Small intestine (tissue), 7 donors: Measurements from ENCODE around the gene CADM3. TPM values are rescaled to one million over a fixed set of nuclear protein-coding genes. Genes with fewer than 3 reads are reported as not detected.

Experiments used
- DNase-seq, 2 donors: peaks; one replicate each; pipeline versions ENCODE4 v3.0.0 to v3.0.0-alpha.2; 2013
- FAIRE-seq: peaks from 2 replicates; lab custom pipeline; 2012; peaks lifted over from hg19 to GRCh38; lab: Jason Lieb, UNC
- H3K27ac ChIP-seq, 3 donors: one replicate each; pipeline ENCODE4 v1.5.1; 2013; ENCODE audit warnings: low read length in 2 of 3, mild to moderate bottlenecking in 2 of 3, control low read depth in 1 of 3, inconsistent platforms in 1 of 3, low read depth in 1 of 3, moderate library complexity in 1 of 3
- H3K27me3 ChIP-seq, 3 donors: one replicate each; pipeline ENCODE4 v1.6.1; 2013; ENCODE audit warnings: low read length in 3 of 3, inconsistent platforms in 1 of 3; ENCODE audit not compliant: control insufficient read depth in 3 of 3, insufficient read depth in 3 of 3
- H3K36me3 ChIP-seq, 3 donors: one replicate each; pipeline ENCODE4 v1.6.1; 2013; ENCODE audit warnings: low read length in 3 of 3, inconsistent platforms in 1 of 3, low read depth in 1 of 3, mild to moderate bottlenecking in 1 of 3, moderate library complexity in 1 of 3; ENCODE audit not compliant: control insufficient read depth in 3 of 3, insufficient read depth in 2 of 3
- H3K4me1 ChIP-seq, 3 donors: one replicate each; pipeline ENCODE4 v1.6.1; 2013; ENCODE audit warnings: low read length in 2 of 3, inconsistent platforms in 1 of 3, low read depth in 1 of 3, mild to moderate bottlenecking in 1 of 3, moderate library complexity in 1 of 3; ENCODE audit not compliant: control insufficient read depth in 3 of 3, insufficient read depth in 2 of 3
- H3K4me3 ChIP-seq, 3 donors: one replicate each; pipeline ENCODE4 v1.5.1; 2013; ENCODE audit warnings: low read length in 3 of 3, control low read depth in 1 of 3, inconsistent platforms in 1 of 3, low read depth in 1 of 3, mild to moderate bottlenecking in 1 of 3, moderate library complexity in 1 of 3
- H3K9me3 ChIP-seq, 2 donors: one replicate each; pipeline ENCODE4 v1.6.1; 2013; ENCODE audit warnings: low read depth in 1 of 2, low read length in 1 of 2; ENCODE audit not compliant: control insufficient read depth in 2 of 2, insufficient read depth in 1 of 2
- WGBS, 3 donors: extraction: QIAGEN DNeasy Blood & Tissue Kit; methylation state at CpG; one replicate each; pipeline ENCODE4 v1.1.7; 2013; 5-methylcytosine and 5-hydroxymethylcytosine counted together
- polyA plus RNA-seq, 4 donors: library from polyadenylated mRNA; stranded (reverse) in 3 of 4; unstranded in 1 of 4; fragments of 200-250 nt in 3 of 4; fragments of 120-200 nt in 1 of 4; gene quantifications; one replicate each; pipeline versions ENCODE4 v1.2.1 to v1.2.3, GENCODE V29; 2013
- donor health status: healthy with polysubstance abuse.
- donor health status: control.
- donor health status: control.
- donor health status: Bipolar disorder and iron deficiency.
- donor health status: healthy.

Gene CADM3
- polyA plus RNA-seq, 4 donors = 0.27 to 23.5 (median 0.65) TPM; not detected in 1

DNA sequence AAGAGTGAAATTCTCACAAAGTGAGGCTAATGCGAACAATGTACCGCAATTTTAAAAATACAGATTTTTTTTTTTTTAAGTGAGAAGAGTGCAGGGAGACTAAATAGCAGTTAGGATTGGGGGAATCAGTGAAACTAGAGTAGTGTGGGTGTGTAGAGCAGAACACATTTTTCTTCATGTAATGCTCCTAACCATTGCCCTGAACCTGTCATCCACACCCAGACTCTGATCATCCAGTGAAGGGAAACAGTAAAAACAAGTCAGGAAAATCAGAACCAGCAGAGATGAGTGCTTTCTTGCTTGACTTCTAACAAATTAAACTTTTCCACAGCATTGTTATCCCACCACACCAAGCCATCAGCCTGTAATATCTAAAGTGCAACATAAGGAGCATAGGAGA lies 9.1 kb downstream of the CADM3 start:
- FAIRE-seq (no peak), DNase-seq (no peak)
- Histone ChIP-seq H3K36me3 (no peaks in the 10 kb centered on the region), H3K4me1 (no peaks in the 10 kb centered on the region), H3K9me3 (no peaks in the 10 kb centered on the region), H3K27ac (no peak overlapping the region), H3K4me3 (no peak overlapping the region), H3K27me3 (peaks cover 0 to 7% (median 3%) of the 10 kb centered on the region in 3 donors)
- 96 to 99% (median 98%) methylated on average over 2 of the region's 2 CpGs for WGBS, 3 donors

DNA sequence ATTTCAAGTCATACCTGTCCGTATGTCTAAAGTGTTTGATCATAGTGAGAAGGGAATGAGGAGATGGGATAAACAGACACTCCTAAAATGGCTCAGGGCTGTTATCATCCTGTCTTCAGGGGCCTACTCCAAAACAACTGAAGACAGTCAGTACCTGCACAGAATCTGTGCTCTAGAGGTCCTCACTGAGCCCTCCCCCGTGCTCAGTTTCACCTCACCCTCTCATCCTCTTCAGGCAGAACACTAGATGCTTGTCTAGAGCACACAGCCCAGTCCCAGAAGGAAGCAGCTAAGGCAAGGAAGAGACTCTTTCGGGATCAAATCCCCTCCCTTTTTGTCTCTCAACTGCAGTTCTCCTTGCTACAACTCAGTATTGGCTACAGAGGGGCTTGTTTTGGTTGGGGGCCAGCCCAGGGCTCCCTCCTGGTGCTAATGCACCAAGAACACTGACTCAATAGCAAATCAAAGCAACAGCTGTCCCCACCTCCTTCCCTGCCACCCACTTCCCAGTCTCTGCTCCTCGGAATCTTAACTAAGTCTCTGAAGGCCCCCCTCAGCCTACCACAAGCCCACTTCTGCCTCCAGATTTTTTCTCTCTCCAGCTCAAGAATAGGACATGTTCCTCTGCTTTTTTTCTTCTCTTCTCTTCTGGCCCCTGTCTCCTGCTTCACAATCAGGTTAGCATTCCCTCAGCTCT lies 10.1 kb downstream of the CADM3 start:
- no peak for DNase-seq
- no peak overlapping the region for H3K27ac ChIP-seq
- H3K4me3 ChIP-seq = no peak overlapping the region
- 30 to 43% (median 37%) methylated on average over 4 of the region's 4 CpGs for WGBS, 3 donors
- peaks cover 0 to 12% (median 3%) of the 10 kb centered on the region in 3 donors for H3K27me3 ChIP-seq
- FAIRE-seq = no peak
- H3K36me3 ChIP-seq = no peaks in the 10 kb centered on the region
- no peaks in the 10 kb centered on the region for H3K9me3 ChIP-seq
- H3K4me1 ChIP-seq = no peaks in the 10 kb centered on the region

DNA sequence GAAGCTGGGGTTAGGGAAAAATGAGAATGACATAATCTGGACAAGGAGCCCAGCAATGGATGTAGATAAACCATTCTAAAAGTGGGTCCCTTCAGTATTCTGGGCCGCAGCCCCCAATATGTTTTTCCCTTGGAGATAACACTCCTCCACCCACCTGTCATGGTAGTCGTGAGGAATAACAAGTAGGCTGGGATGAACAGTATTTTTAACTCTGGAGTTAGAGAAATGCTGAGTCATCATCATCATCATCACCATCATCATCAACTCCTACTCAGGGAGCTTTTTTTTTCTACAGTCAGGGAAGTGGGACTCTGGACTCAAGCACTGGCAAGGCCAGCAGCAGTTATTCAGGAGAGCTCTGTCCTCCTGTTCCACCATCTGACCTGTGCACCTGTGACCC lies 12.8 kb downstream of the CADM3 start:
- whole genome bisulfite sequencing, 3 donors = 50 to 71% (median 61%) methylated on average over 2 of the region's 2 CpGs
- no peak for FAIRE-seq

DNA sequence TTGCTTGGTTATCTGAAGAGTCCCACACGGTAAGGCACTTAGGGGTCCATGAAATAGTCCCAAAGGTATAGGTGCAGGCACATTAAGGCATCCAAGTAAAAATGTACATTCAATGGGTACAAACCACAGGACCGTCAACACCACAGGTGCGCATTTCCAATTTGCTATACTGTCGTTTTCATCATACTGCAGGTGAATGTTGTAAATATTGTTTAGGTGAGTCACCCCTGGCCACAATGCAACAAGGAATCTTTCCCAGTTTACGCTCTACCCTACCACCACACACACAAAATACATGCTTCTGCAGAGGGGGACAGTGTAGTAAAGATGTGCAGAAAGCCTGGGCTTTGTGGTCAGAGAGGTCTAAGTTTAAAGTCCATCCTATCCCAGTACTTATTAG lies 13.7 kb downstream of the CADM3 start:
- H3K36me3 ChIP-seq = no peaks in the 10 kb centered on the region
- H3K9me3 ChIP-seq = no peaks in the 10 kb centered on the region
- H3K4me3 ChIP-seq = no peak overlapping the region
- H3K4me1 ChIP-seq = no peaks in the 10 kb centered on the region
- no peak for FAIRE-seq
- DNase-seq = no peak
- no peak overlapping the region for H3K27ac ChIP-seq
- H3K27me3 ChIP-seq = peaks cover 0 to 40% (median 5%) of the 10 kb centered on the region in 3 donors
- WGBS, 3 donors = 60 to 81% (median 68%) methylated on average over 5 of the region's 5 CpGs

More for the DNA sequence above, 12.8 kb downstream of the CADM3 start:
- H3K27ac ChIP-seq = no peak overlapping the region
- H3K4me3 ChIP-seq = no peak overlapping the region
- no peaks in the 10 kb centered on the region for H3K9me3 ChIP-seq
- peaks cover 0 to 31% (median 5%) of the 10 kb centered on the region in 3 donors for H3K27me3 ChIP-seq
- no peaks in the 10 kb centered on the region for H3K4me1 ChIP-seq
- DNase-seq = no peak
- no peaks in the 10 kb centered on the region for H3K36me3 ChIP-seq

DNA sequence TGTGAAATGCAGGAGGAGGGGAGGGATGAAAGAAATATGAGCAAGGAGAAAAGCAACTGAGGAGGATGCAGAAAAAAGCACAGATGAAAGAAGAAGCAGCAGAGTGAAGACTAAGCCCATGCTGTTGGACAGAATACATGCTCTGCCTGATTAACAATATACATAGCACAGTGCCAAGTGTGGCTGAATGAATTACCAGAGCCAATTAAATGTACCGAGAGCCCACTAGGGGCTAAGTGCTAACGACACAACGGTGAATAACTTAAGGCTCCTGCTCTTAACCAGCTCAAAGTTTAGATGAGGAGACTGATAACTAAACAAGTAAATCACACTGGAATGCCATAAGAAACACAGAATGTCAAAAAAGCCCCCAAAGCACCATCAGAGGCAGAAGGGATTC lies 15.6 kb downstream of the CADM3 start:
- peaks cover 0 to 40% (median 2%) of the 10 kb centered on the region in 3 donors for H3K27me3 ChIP-seq
- FAIRE-seq = no peak

DNA sequence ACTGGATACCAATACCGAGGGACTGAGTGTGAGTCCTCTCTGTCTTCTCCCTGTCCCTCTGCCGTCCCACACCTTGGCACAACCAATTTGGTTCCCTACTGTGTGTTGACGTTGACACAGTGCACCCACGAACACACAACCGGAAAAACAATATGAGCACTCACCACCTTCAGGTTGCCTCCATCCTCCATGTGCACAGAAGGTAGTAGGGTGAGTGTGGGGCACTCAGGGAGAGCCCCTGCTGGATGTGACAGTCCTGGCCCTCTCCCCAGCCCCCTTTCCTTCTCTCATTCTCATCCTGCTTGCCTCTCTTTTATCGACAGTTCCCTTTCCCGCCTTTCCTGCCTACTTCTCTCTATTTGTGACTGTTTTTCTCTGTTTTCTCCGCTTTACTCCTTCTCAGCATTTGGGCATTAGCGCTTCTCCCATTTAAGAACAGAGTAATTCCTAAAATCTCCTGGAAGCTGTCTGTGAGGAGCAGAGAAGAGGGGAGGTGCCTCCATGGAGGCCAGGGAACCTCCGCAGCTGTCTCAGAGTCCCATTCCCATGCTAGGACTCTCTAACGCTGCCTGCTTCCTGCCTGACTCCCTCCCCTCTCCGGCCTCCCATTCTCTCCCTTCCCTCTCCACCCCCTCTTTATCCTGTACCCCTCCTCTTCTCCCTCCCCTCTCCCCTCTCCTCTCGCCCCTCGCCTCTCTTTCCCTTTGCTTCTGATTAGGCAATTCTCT lies 16.4 kb downstream of the CADM3 start:
- peaks cover 0 to 40% (median 2%) of the 10 kb centered on the region in 3 donors for H3K27me3 ChIP-seq
- 24 to 28% (median 28%) methylated on average over 14 of the region's 14 CpGs for WGBS, 3 donors

More for the DNA sequence above, 15.6 kb downstream of the CADM3 start:
- WGBS, 3 donors = 27 to 47% (median 31%) methylated on average over 3 of the region's 3 CpGs
- Histone ChIP-seq H3K4me1 (no peaks in the 10 kb centered on the region), H3K9me3 (no peaks in the 10 kb centered on the region), H3K27ac (no peak overlapping the region), H3K36me3 (no peaks in the 10 kb centered on the region), H3K4me3 (no peak overlapping the region)
- no peak for DNase-seq

DNA sequence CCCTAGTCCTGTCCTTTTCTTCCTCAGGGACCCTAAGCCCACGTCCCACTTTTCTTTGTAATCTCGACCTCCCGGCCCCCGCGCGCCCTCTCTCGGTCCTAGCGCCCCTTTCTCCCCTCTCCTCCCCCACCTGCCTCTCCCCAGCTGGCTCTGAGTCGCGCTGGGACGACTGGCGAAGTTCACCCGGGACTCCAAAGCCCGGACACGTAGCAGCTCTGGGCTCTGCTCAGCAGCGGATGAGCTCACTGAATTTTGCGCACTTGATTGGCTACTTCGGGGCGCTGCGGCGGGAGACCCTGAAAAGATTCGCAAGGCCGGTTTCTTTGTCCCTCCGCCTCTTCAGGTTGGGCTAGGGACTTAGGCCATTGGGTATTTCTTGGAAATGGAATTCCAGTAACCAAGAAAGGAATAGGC lies 17.0 kb downstream of the CADM3 start:
- FAIRE-seq = no peak
- no peaks in the 10 kb centered on the region for H3K9me3 ChIP-seq
- H3K4me1 ChIP-seq = no peaks in the 10 kb centered on the region
- peak overlapping the region in 1 of 3 donors; percentile 36 for H3K4me3 ChIP-seq
- 1 to 5% (median 4%) methylated on average over 24 of the region's 24 CpGs for WGBS, 3 donors
- H3K36me3 ChIP-seq = no peaks in the 10 kb centered on the region
- H3K27me3 ChIP-seq = peaks cover 0 to 37% (median 2%) of the 10 kb centered on the region in 3 donors
- no peak overlapping the region for H3K27ac ChIP-seq
- peak; percentile 4 to 49 for DNase-seq

More for the DNA sequence above, 16.4 kb downstream of the CADM3 start:
- H3K4me1 ChIP-seq = no peaks in the 10 kb centered on the region
- DNase-seq = no peak
- H3K9me3 ChIP-seq = no peaks in the 10 kb centered on the region
- H3K36me3 ChIP-seq = no peaks in the 10 kb centered on the region
- no peak for FAIRE-seq
- peak overlapping the region in 1 of 3 donors; percentile 36 for H3K4me3 ChIP-seq
- H3K27ac ChIP-seq = no peak overlapping the region

DNA sequence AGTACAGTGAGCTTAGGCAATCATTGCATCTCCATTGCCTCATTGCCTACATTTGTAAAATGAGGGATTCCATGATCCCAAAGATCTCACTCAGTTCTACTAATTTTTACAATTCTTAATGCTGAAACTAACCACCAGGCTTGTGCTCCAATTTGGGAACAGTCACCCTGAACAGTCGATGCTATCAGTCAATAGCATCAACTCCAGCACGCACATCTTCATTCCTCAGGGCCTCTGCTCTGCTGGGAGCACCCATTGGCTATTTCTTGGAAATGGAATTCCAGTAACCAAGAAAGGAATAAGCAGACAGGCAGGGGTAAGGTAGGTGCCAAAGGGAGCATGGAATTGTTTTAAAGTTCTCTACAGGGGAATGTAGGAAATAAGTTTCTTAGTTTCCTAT lies 19.0 kb downstream of the CADM3 start:
- no peak for FAIRE-seq
- peaks cover 0 to 36% (median 2%) of the 10 kb centered on the region in 3 donors for H3K27me3 ChIP-seq

More for the DNA sequence above, 19.0 kb downstream of the CADM3 start:
- no peak overlapping the region for H3K4me3 ChIP-seq
- H3K4me1 ChIP-seq = no peaks in the 10 kb centered on the region
- 80 to 85% (median 80%) methylated on average over 2 of the region's 2 CpGs for WGBS, 3 donors
- no peaks in the 10 kb centered on the region for H3K36me3 ChIP-seq
- H3K27ac ChIP-seq = no peak overlapping the region
- DNase-seq = no peak
- no peaks in the 10 kb centered on the region for H3K9me3 ChIP-seq
